Measurements from ENCODE around the gene SPATA18.

SPATA18 gene, protein sequence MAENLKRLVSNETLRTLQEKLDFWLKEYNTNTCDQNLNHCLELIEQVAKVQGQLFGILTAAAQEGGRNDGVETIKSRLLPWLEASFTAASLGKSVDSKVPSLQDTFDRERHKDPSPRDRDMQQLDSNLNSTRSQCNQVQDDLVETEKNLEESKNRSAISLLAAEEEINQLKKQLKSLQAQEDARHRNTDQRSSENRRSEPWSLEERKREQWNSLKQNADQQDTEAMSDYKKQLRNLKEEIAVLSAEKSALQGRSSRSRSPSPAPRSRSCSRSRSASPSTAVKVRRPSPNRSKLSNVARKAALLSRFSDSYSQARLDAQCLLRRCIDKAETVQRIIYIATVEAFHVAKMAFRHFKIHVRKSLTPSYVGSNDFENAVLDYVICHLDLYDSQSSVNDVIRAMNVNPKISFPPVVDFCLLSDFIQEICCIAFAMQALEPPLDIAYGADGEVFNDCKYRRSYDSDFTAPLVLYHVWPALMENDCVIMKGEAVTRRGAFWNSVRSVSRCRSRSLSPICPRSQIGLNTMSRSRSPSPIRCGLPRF

GRCh38 chr4:52051213-52051614, at the start of gene SPATA18:
SPATA18 (plus strand) TSS chr4:52051304; CDS start chr4:52051705, 401 bp downstream.
- TF ChIP-seq, protein P1, sequence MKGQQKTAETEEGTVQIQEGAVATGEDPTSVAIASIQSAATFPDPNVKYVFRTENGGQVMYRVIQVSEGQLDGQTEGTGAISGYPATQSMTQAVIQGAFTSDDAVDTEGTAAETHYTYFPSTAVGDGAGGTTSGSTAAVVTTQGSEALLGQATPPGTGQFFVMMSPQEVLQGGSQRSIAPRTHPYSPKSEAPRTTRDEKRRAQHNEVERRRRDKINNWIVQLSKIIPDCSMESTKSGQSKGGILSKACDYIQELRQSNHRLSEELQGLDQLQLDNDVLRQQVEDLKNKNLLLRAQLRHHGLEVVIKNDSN (IDR thresholded peaks at IDR 0.05) = no peak
- TF ChIP-seq EGR1 (IDR thresholded peaks at IDR 0.05) (no peak), RAD21 (IDR thresholded peaks at IDR 0.05; ENCODE audit: low read depth) (no peak), ZBTB7A (IDR thresholded peaks at IDR 0.05; ENCODE audit: low read depth) (no peak), CREB1 (IDR thresholded peaks at IDR 0.05; ENCODE audit: low read depth) (no peak), TCF12 (IDR thresholded peaks at IDR 0.05; ENCODE audit: low read depth) (no peak), EP300 (IDR thresholded peaks at IDR 0.05; ENCODE audit: borderline replicate concordance) (no peak), CEBPB (IDR thresholded peaks at IDR 0.05) (no peak), TEAD4 (IDR thresholded peaks at IDR 0.05) (no peak), NFIC (IDR thresholded peaks at IDR 0.05) (no peak)
- TF ChIP-seq, protein P2, sequence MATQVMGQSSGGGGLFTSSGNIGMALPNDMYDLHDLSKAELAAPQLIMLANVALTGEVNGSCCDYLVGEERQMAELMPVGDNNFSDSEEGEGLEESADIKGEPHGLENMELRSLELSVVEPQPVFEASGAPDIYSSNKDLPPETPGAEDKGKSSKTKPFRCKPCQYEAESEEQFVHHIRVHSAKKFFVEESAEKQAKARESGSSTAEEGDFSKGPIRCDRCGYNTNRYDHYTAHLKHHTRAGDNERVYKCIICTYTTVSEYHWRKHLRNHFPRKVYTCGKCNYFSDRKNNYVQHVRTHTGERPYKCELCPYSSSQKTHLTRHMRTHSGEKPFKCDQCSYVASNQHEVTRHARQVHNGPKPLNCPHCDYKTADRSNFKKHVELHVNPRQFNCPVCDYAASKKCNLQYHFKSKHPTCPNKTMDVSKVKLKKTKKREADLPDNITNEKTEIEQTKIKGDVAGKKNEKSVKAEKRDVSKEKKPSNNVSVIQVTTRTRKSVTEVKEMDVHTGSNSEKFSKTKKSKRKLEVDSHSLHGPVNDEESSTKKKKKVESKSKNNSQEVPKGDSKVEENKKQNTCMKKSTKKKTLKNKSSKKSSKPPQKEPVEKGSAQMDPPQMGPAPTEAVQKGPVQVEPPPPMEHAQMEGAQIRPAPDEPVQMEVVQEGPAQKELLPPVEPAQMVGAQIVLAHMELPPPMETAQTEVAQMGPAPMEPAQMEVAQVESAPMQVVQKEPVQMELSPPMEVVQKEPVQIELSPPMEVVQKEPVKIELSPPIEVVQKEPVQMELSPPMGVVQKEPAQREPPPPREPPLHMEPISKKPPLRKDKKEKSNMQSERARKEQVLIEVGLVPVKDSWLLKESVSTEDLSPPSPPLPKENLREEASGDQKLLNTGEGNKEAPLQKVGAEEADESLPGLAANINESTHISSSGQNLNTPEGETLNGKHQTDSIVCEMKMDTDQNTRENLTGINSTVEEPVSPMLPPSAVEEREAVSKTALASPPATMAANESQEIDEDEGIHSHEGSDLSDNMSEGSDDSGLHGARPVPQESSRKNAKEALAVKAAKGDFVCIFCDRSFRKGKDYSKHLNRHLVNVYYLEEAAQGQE (IDR thresholded peaks at IDR 0.05; ENCODE audit: low read depth) = no peak

DNA sequence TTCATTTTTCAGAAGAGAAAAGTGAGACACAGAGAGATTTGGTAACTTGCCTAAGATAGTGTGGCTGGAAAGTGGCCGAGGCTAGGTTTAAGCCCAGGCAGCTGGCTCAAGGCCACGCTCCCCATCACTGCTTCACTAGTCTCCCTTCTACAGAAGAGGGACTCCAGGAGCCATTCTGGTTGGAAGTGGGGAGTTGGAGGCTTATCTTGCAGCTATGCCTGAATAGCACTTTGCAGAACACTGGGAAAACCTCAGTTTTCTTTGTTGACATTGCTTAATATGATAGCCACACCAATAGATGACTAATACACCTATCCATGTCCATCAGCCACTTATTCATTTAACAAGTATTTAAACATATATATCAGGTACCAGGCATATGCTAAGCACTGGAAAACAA, 49.5 kb upstream of the SPATA18 start:
- TF ChIP-seq TAF1 (IDR thresholded peaks at IDR 0.05; ENCODE audit: low read depth) (no peak), TCF12 (IDR thresholded peaks at IDR 0.05; ENCODE audit: low read depth) (no peak), CREB1 (IDR thresholded peaks at IDR 0.05; ENCODE audit: low read depth) (no peak), RAD21 (IDR thresholded peaks at IDR 0.05; ENCODE audit: low read depth) (no peak), EGR1 (IDR thresholded peaks at IDR 0.05) (no peak), ZBTB7A (IDR thresholded peaks at IDR 0.05; ENCODE audit: low read depth) (no peak), YY1 (IDR thresholded peaks at IDR 0.05; ENCODE audit: low read depth) (no peak), NFIC (IDR thresholded peaks at IDR 0.05) (no peak)
- TF ChIP-seq, protein P3, sequence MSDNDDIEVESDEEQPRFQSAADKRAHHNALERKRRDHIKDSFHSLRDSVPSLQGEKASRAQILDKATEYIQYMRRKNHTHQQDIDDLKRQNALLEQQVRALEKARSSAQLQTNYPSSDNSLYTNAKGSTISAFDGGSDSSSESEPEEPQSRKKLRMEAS (IDR thresholded peaks at IDR 0.05) = no peak
- TF ChIP-seq, protein P1 (IDR thresholded peaks at IDR 0.05) = no peak

GRCh38 chr4:52004414-52004813, 46.7 kb upstream of the SPATA18 start:
- no peak for TF ChIP-seq FOXM1 (IDR thresholded peaks at IDR 0.05; ENCODE audit: borderline replicate concordance, low read depth)
- no peak for TF ChIP-seq TAF1 (IDR thresholded peaks at IDR 0.05; ENCODE audit: low read depth)
- no peak for TF ChIP-seq CREB1 (IDR thresholded peaks at IDR 0.05; ENCODE audit: low read depth)
- TF ChIP-seq, protein P2 (IDR thresholded peaks at IDR 0.05; ENCODE audit: low read depth) = no peak
- TF ChIP-seq EGR1 (IDR thresholded peaks at IDR 0.05) = no peak
- no peak for TF ChIP-seq TCF12 (IDR thresholded peaks at IDR 0.05; ENCODE audit: low read depth)
- TF ChIP-seq EP300 (IDR thresholded peaks at IDR 0.05; ENCODE audit: borderline replicate concordance) = no peak
- no peak for TF ChIP-seq YY1 (IDR thresholded peaks at IDR 0.05; ENCODE audit: low read depth)
- no peak for TF ChIP-seq ZBTB7A (IDR thresholded peaks at IDR 0.05; ENCODE audit: low read depth)
- TF ChIP-seq NFIC (IDR thresholded peaks at IDR 0.05) = no peak
- no peak for TF ChIP-seq TEAD4 (IDR thresholded peaks at IDR 0.05)
- no peak for TF ChIP-seq CEBPB (IDR thresholded peaks at IDR 0.05)
- TF ChIP-seq, protein P1 (IDR thresholded peaks at IDR 0.05) = no peak
- TF ChIP-seq, protein P3 (IDR thresholded peaks at IDR 0.05) = no peak
- TF ChIP-seq RAD21 (IDR thresholded peaks at IDR 0.05; ENCODE audit: low read depth) = no peak

GRCh38 chr4:52005604-52006273, 45.4 kb upstream of the SPATA18 start:
- TF ChIP-seq EGR1 (IDR thresholded peaks at IDR 0.05) (no peak), YY1 (IDR thresholded peaks at IDR 0.05; ENCODE audit: low read depth) (no peak), RAD21 (IDR thresholded peaks at IDR 0.05; ENCODE audit: low read depth) (no peak), TEAD4 (IDR thresholded peaks at IDR 0.05) (no peak), NFIC (IDR thresholded peaks at IDR 0.05) (no peak), TAF1 (IDR thresholded peaks at IDR 0.05; ENCODE audit: low read depth) (no peak)
- TF ChIP-seq, protein P3 (IDR thresholded peaks at IDR 0.05) = no peak
